Endodermal cell (in vitro differentiated cells): ENCODE results near the gene WDR37. TPM values are rescaled to one million over a fixed set of nuclear protein-coding genes. Genes with fewer than 3 reads are reported as not detected.

Source experiments
- DNase-seq: peaks from one replicate; pipeline ENCODE4 v3.0.0-alpha.2; 2017
- H3K27ac ChIP-seq: 2 replicates; pipeline ENCODE4 v1.5.1; 2013; ENCODE audit warnings: mild to moderate bottlenecking, low read depth, low read length, moderate library complexity
- H3K27me3 ChIP-seq: 2 replicates; pipeline ENCODE4 v1.6.1; 2013; ENCODE audit warnings: mild to moderate bottlenecking, low read length, moderate library complexity; ENCODE audit not compliant: insufficient read depth, control insufficient read depth, poor library complexity, severe bottlenecking
- H3K36me3 ChIP-seq: 2 replicates; pipeline ENCODE4 v1.7.0; 2013; ENCODE audit warnings: mild to moderate bottlenecking, low read length, moderate library complexity; ENCODE audit not compliant: control insufficient read depth, insufficient read depth
- H3K4me1 ChIP-seq: one replicate; pipeline ENCODE4 v1.7.0; 2013; ENCODE audit warnings: low read length; ENCODE audit not compliant: control insufficient read depth, insufficient read depth
- H3K4me3 ChIP-seq: 2 replicates; pipeline ENCODE4 v1.5.1; 2013; ENCODE audit warnings: mild to moderate bottlenecking, low read length, moderate library complexity
- H3K9ac ChIP-seq: 2 replicates; pipeline ENCODE4 v1.6.1; 2013; ENCODE audit warnings: mild to moderate bottlenecking, low read length, moderate library complexity; ENCODE audit not compliant: poor library complexity, severe bottlenecking; ENCODE audit errors: extremely low read depth
- H3K9me3 ChIP-seq: 2 replicates; pipeline ENCODE4 v1.6.1; 2013; ENCODE audit warnings: mild to moderate bottlenecking, low read length, moderate library complexity; ENCODE audit not compliant: control insufficient read depth
- H3K27ac Mint-ChIP-seq: 2 replicates; pipeline ENCODE4 v1.8.0; 2020; ENCODE audit warnings: mixed read lengths
- H3K27me3 Mint-ChIP-seq: 2 replicates; pipeline ENCODE4 v1.8.0; 2021; ENCODE audit warnings: mild to moderate bottlenecking, mixed read lengths; ENCODE audit not compliant: insufficient read depth
- H3K36me3 Mint-ChIP-seq: 2 replicates; pipeline ENCODE4 v1.8.0; 2020; ENCODE audit warnings: low read depth, mixed read lengths
- H3K4me1 Mint-ChIP-seq: 2 replicates; pipeline ENCODE4 v1.8.0; 2020; ENCODE audit warnings: mixed read lengths
- H3K4me3 Mint-ChIP-seq: 2 replicates; pipeline ENCODE4 v1.8.0; 2020; ENCODE audit warnings: mild to moderate bottlenecking, moderate library complexity, mixed read lengths
- H3K9me3 Mint-ChIP-seq: 2 replicates; pipeline ENCODE4 v1.8.0; 2020; ENCODE audit warnings: mild to moderate bottlenecking, mixed read lengths
- WGBS, 2 experiments: methylation state at CpG; one replicate each; pipeline versions ENCODE4 v1.1.5 to v1.1.7; 2013; ENCODE audit warnings: missing lambda C conversion rate in 2 of 2, mixed read lengths in 1 of 2; ENCODE audit not compliant: insufficient coverage in 1 of 2, insufficient read length in 1 of 2; 5-methylcytosine and 5-hydroxymethylcytosine counted together
- total RNA-seq, 2 donors: library from RNA; stranded (reverse); fragmentation: NEBNext Ultra II Directional in 1 of 2; extraction: Animal tissue kit (Norgen Biotek cat#: 25700) in 1 of 2; gene quantifications; 2 replicates in 1 of 2; 3 replicates in 1 of 2; pipeline ENCODE4 v1.2.1, GENCODE V29; 2021
- TF ChIP-seq, protein P1 (sequence below): fragments of 200-600 bp; sonication (generic); conservative IDR thresholded peaks from 2 replicates; pipeline ENCODE4 v1.5.0; 2021; ENCODE audit warnings: antibody characterized with exemption, mild to moderate bottlenecking

WDR37 gene
- total RNA-seq, 2 donors from 2014 or later: 10.7 TPM

DNA sequence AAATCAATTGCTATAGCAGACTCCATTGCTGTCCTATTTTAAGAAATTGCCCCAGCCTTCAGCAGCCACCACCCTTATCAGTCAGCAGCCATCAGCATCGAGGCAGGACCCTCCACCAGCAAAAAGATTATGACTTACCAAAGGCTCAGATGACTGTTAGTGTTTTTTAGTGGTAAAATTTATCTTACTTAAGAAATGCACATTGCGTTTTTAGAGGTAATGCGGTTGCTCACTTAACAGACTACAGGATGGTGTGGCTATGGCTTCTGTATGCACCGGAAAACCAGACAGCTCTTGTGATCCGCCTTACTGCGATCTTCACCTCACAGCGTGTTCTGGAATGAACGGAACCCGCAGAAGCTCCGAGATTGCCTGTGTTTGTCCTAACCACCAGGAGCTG, 58.1 kb downstream of the WDR37 start:
- peaks cover 37% of the 10 kb centered on the region for H3K36me3 Mint-ChIP-seq
- Histone ChIP-seq H3K36me3 (peaks cover 39% of the 10 kb centered on the region), H3K27me3 (no peaks in the 10 kb centered on the region), H3K4me1 (no peaks in the 10 kb centered on the region), H3K9ac (no peak overlapping the region), H3K27ac (no peak overlapping the region), H3K4me3 (no peak overlapping the region), H3K9me3 (no peaks in the 10 kb centered on the region)
- no peak for DNase-seq
- H3K27me3 Mint-ChIP-seq: no peaks in the 10 kb centered on the region
- TF ChIP-seq, protein P1, sequence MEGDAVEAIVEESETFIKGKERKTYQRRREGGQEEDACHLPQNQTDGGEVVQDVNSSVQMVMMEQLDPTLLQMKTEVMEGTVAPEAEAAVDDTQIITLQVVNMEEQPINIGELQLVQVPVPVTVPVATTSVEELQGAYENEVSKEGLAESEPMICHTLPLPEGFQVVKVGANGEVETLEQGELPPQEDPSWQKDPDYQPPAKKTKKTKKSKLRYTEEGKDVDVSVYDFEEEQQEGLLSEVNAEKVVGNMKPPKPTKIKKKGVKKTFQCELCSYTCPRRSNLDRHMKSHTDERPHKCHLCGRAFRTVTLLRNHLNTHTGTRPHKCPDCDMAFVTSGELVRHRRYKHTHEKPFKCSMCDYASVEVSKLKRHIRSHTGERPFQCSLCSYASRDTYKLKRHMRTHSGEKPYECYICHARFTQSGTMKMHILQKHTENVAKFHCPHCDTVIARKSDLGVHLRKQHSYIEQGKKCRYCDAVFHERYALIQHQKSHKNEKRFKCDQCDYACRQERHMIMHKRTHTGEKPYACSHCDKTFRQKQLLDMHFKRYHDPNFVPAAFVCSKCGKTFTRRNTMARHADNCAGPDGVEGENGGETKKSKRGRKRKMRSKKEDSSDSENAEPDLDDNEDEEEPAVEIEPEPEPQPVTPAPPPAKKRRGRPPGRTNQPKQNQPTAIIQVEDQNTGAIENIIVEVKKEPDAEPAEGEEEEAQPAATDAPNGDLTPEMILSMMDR: no peak
- no peak overlapping the region for H3K4me3 Mint-ChIP-seq
- H3K9me3 Mint-ChIP-seq: no peaks in the 10 kb centered on the region
- peaks cover 27% of the 10 kb centered on the region for H3K4me1 Mint-ChIP-seq
- 91 to 98% methylated on average over 9 to 10 of the region's 10 CpGs for WGBS, 2 experiments
- H3K27ac Mint-ChIP-seq: no peak overlapping the region

- Mint-ChIP-seq H3K27me3 (no peaks in the 10 kb centered on the region), H3K4me1 (peaks cover 27% of the 10 kb centered on the region), H3K4me3 (no peak overlapping the region), H3K9me3 (no peaks in the 10 kb centered on the region), H3K36me3 (peaks cover 34% of the 10 kb centered on the region), H3K27ac (peak overlapping the region; percentile 29)
- TF ChIP-seq, protein P1: peak; percentile 16
- Histone ChIP-seq H3K9ac (no peak overlapping the region), H3K27me3 (no peaks in the 10 kb centered on the region), H3K4me3 (no peak overlapping the region), H3K4me1 (no peaks in the 10 kb centered on the region), H3K9me3 (no peaks in the 10 kb centered on the region), H3K27ac (no peak overlapping the region), H3K36me3 (peaks cover 40% of the 10 kb centered on the region)
- WGBS, 2 experiments: 70 to 81% methylated on average over 11 of the region's 12 CpGs
- DNase-seq: peak; percentile 67
Observed at GRCh38 chr10:1114719-1115606, 58.8 kb downstream of the WDR37 start.

DNA sequence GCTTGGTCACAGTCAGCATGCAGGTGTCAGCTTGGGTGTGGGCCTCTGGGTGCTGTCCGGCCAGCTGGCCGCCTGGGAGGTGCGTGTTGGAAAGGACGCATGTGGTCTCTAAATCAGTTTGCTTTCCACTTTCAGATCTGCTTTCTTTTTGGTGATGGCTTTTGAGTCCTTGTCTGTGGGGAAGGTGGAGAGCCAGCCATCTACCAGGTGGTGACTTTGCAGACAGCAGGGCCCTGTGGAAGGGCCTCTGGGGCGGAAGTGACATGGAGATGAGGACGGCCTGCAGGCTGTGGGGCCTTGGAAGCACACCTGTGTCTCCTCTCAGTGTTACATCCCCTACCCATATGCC, 59.4 kb downstream of the WDR37 start:
- no peak overlapping the region for H3K27ac ChIP-seq
- peaks cover 44% of the 10 kb centered on the region for H3K36me3 ChIP-seq
- no peaks in the 10 kb centered on the region for H3K4me1 ChIP-seq
- no peaks in the 10 kb centered on the region for H3K27me3 Mint-ChIP-seq
- H3K36me3 Mint-ChIP-seq: peaks cover 34% of the 10 kb centered on the region
- no peak overlapping the region for H3K9ac ChIP-seq
- no peaks in the 10 kb centered on the region for H3K9me3 ChIP-seq
- TF ChIP-seq, protein P1: no peak
- H3K27ac Mint-ChIP-seq: peak overlapping the region; percentile 77
- peaks cover 27% of the 10 kb centered on the region for H3K4me1 Mint-ChIP-seq
- DNase-seq: peak; percentile 48
- no peak overlapping the region for H3K4me3 Mint-ChIP-seq
- H3K27me3 ChIP-seq: no peaks in the 10 kb centered on the region
- H3K4me3 ChIP-seq: no peak overlapping the region
- WGBS, 2 experiments: 83 to 95% methylated on average over 4 to 6 of the region's 6 CpGs
- H3K9me3 Mint-ChIP-seq: no peaks in the 10 kb centered on the region
